Adrenal gland (tissue), 12 donors: ENCODE measurements around the gene VPS54. TPM values are rescaled to one million over a fixed set of nuclear protein-coding genes. Genes with fewer than 3 reads are reported as not detected.

Experiments used
- DNase-seq, 7 donors: peaks; one replicate each; pipeline ENCODE4 v3.0.0-alpha.2; 2019 to 2020
- H3K27ac ChIP-seq, 5 donors: fragments of 200-600 bp; sonication (generic) in 4 of 5; 1 replicate in 3 of 5; 2 replicates in 2 of 5; pipeline versions ENCODE4 v1.5.1 to v1.8.0; 2016 to 2020; ENCODE audit warnings: mild to moderate bottlenecking in 1 of 5
- H3K27me3 ChIP-seq: fragments of 200-600 bp; 2 replicates; pipeline ENCODE4 v1.8.0; 2021
- H3K36me3 ChIP-seq, 2 donors: fragments of 200-600 bp; replicated peaks in 1 of 2; 1 replicate in 1 of 2; 2 replicates in 1 of 2; pipeline versions ENCODE4 v1.5.1 to v1.8.0; 2018 to 2022
- H3K4me1 ChIP-seq, 2 donors: fragments of 200-600 bp; replicated peaks in 1 of 2; 1 replicate in 1 of 2; 2 replicates in 1 of 2; pipeline versions ENCODE4 v1.5.1 to v1.8.0; 2018 to 2021
- H3K4me3 ChIP-seq, 4 donors: fragments of 200-600 bp; sonication (generic) in 3 of 4; one replicate each; pipeline ENCODE4 v1.5.1; 2016 to 2018
- H3K9me3 ChIP-seq, 3 donors: fragments of 200-600 bp; sonication (generic) in 1 of 3; replicated peaks in 1 of 3; 1 replicate in 2 of 3; 2 replicates in 1 of 3; pipeline versions ENCODE4 v1.5.1 to v1.8.0; 2016 to 2021
- CTCF ChIP-seq, 6 experiments: fragments of 450-650 bp in 4 of 6; fragments of 200-600 bp in 2 of 6; sonication (generic) in 1 of 6; IDR thresholded peaks; 1 replicate in 5 of 6; 2 replicates in 1 of 6; pipeline versions ENCODE4 v1.5.1 to v1.8.0; 2016 to 2021; ENCODE audit warnings: antibody characterized with exemption in 6 of 6, mild to moderate bottlenecking in 2 of 6, moderate library complexity in 1 of 6
- POLR2A ChIP-seq, 2 donors: fragments of 450-650 bp; IDR thresholded peaks; one replicate each; pipeline ENCODE4 v1.6.1; 2017; ENCODE audit warnings: antibody characterized with exemption in 2 of 2, mild to moderate bottlenecking in 2 of 2, moderate library complexity in 1 of 2
- WGBS, 4 donors: extraction: QIAGEN DNeasy Blood & Tissue Kit in 2 of 4; methylation state at CpG; one replicate each; pipeline versions ENCODE4 v1.1.5 to v1.1.7; 2013 to 2017; 5-methylcytosine and 5-hydroxymethylcytosine counted together
- intact Hi-C, 2 donors: fragments of 100-400 bp; cut with DNase I; formaldehyde crosslinking; loops; one replicate each; pipeline versions ENCODE4 v1.14.1 to v1.15.0; 2022 to 2023
- polyA plus RNA-seq, 3 donors: library from polyadenylated mRNA; stranded (reverse); fragments of 200-250 nt in 2 of 3; fragments of 350-450 nt in 1 of 3; fragmentation: Illumina TruSeq in 1 of 3; extraction: RNeasy Lipid Tissue Mini Kit (QIAGEN cat#74804) in 1 of 3; gene quantifications; one replicate each; pipeline ENCODE4 v1.2.3, GENCODE V29; 2013 to 2014
- total RNA-seq, 9 donors: library from RNA; depleted of rRNA in 4 of 9; stranded (reverse); fragments of >200 nt in 4 of 9; fragments of 120-200 nt in 1 of 9; fragmentation: NEBNext Ultra II Directional in 1 of 9; extraction: Animal tissue kit (Norgen Biotek cat#: 25700) in 1 of 9; gene quantifications; one replicate each; pipeline versions ENCODE4 v1.1.0 to v1.2.4, GENCODE V29; 2013 to 2023
- donor health status: healthy with polysubstance abuse.
- donor health status: Bipolar disorder and iron deficiency.
- donor health status: DM: yes; HTN: yes; CAD: no.
- donor health status: DM: no; HTN: no; CAD: no.
- donor health status: DM: no; HTN: no; CAD: no.
- donor health status: DM: yes; HTN: yes; CAD: no.

VPS54 gene
- total and polyA plus RNA-seq, 12 donors, result 15.1 to 38.9 (median 19.0) TPM

- WGBS, 4 donors, result 94 to 97% (median 96%) methylated on average over 2 of the region's 2 CpGs
- H3K27ac ChIP-seq, result no peak overlapping the region
- H3K4me1 ChIP-seq, result peaks cover 0 to 4% of the 10 kb centered on the region in 2 donors
- no peaks in the 10 kb centered on the region for H3K27me3 ChIP-seq
- intact Hi-C loops, result no loop called here
- peaks cover 0 to 7% (median 7%) of the 10 kb centered on the region in 3 donors for H3K9me3 ChIP-seq
- peaks cover 0 to 15% of the 10 kb centered on the region in 2 donors for H3K36me3 ChIP-seq
- DNase-seq, result no peak
- H3K4me3 ChIP-seq, result no peak overlapping the region
- TF ChIP-seq CTCF (IDR thresholded peaks at IDR 0.05) (no peak), POLR2A (IDR thresholded peaks at IDR 0.05) (no peak)
These were observed 116.2 kb downstream of the VPS54 start for GRCh38 chr2:63903003-63903402.

GRCh38 chr2:63902149-63902548 lies 117.1 kb downstream of the VPS54 start:
- H3K4me3 ChIP-seq, result no peak overlapping the region
- H3K9me3 ChIP-seq, result peaks cover 0 to 7% (median 7%) of the 10 kb centered on the region in 3 donors
- no peaks in the 10 kb centered on the region for H3K27me3 ChIP-seq
- peaks cover 0 to 4% of the 10 kb centered on the region in 2 donors for H3K4me1 ChIP-seq
- DNase-seq, result no peak
- H3K27ac ChIP-seq, result no peak overlapping the region
- TF ChIP-seq CTCF (IDR thresholded peaks at IDR 0.05) (no peak), POLR2A (IDR thresholded peaks at IDR 0.05) (no peak)
- intact Hi-C loops, result no loop called here
- peaks cover 0 to 21% of the 10 kb centered on the region in 2 donors for H3K36me3 ChIP-seq

- H3K36me3 ChIP-seq, result peaks cover 0 to 32% of the 10 kb centered on the region in 2 donors
- intact Hi-C loops, result no loop called here
- H3K4me1 ChIP-seq, result peaks cover 0 to 2% of the 10 kb centered on the region in 2 donors
- no peak overlapping the region for H3K4me3 ChIP-seq
- TF ChIP-seq CTCF (IDR thresholded peaks at IDR 0.05) (no peak), POLR2A (IDR thresholded peaks at IDR 0.05) (no peak)
- H3K27me3 ChIP-seq, result no peaks in the 10 kb centered on the region
- WGBS, 4 donors, result 95 to 100% (median 99%) methylated on average over 1 of the region's 1 CpG
- H3K9me3 ChIP-seq, result peaks cover 0 to 7% (median 7%) of the 10 kb centered on the region in 3 donors
- no peak for DNase-seq
- no peak overlapping the region for H3K27ac ChIP-seq
These were observed 119.6 kb downstream of the VPS54 start for GRCh38 chr2:63899639-63900038.

- Histone ChIP-seq H3K36me3 (peaks cover 0 to 32% of the 10 kb centered on the region in 2 donors), H3K27me3 (no peaks in the 10 kb centered on the region), H3K9me3 (peaks cover 0 to 7% (median 7%) of the 10 kb centered on the region in 3 donors), H3K4me3 (no peak overlapping the region), H3K27ac (no peak overlapping the region), H3K4me1 (no peaks in the 10 kb centered on the region)
- intact Hi-C loops, result no loop called here
- no peak for DNase-seq
- TF ChIP-seq POLR2A (IDR thresholded peaks at IDR 0.05) (no peak), CTCF (IDR thresholded peaks at IDR 0.05) (no peak)
- 94 to 99% (median 97%) methylated on average over 5 of the region's 5 CpGs for WGBS, 4 donors
These were observed 120.4 kb downstream of the VPS54 start for GRCh38 chr2:63898839-63899238.
